ENCODE results near the gene ADAMTS2.

ADAMTS2 gene

GRCh38 chr5:179292681-179293635, 52.3 kb downstream of the ADAMTS2 start:
- TF ChIP-seq CREB1 (IDR thresholded peaks at IDR 0.05; ENCODE audit: low read depth) (no peak), CEBPB (IDR thresholded peaks at IDR 0.05) (no peak), USF1 (IDR thresholded peaks at IDR 0.05) (no peak), REST (IDR thresholded peaks at IDR 0.05; ENCODE audit: low read depth) (no peak), ZBTB7A (IDR thresholded peaks at IDR 0.05; ENCODE audit: low read depth) (no peak), YY1 (IDR thresholded peaks at IDR 0.05; ENCODE audit: low read depth) (no peak), NFIC (IDR thresholded peaks at IDR 0.05) (no peak), FOXM1 (IDR thresholded peaks at IDR 0.05; ENCODE audit: borderline replicate concordance, low read depth) (no peak), EGR1 (IDR thresholded peaks at IDR 0.05) (no peak), RAD21 (IDR thresholded peaks at IDR 0.05; ENCODE audit: low read depth) (no peak), TEAD4 (IDR thresholded peaks at IDR 0.05) (no peak), EP300 (IDR thresholded peaks at IDR 0.05; ENCODE audit: borderline replicate concordance) (no peak), TAF1 (IDR thresholded peaks at IDR 0.05; ENCODE audit: low read depth) (no peak), MAX (IDR thresholded peaks at IDR 0.05) (no peak), TCF12 (IDR thresholded peaks at IDR 0.05; ENCODE audit: low read depth) (no peak)

- TF ChIP-seq NFIC (IDR thresholded peaks at IDR 0.05) (no peak), RAD21 (IDR thresholded peaks at IDR 0.05; ENCODE audit: low read depth) (no peak), CEBPB (IDR thresholded peaks at IDR 0.05) (no peak), EGR1 (IDR thresholded peaks at IDR 0.05) (no peak), YY1 (IDR thresholded peaks at IDR 0.05; ENCODE audit: low read depth) (no peak), FOXM1 (IDR thresholded peaks at IDR 0.05; ENCODE audit: borderline replicate concordance, low read depth) (no peak), EP300 (IDR thresholded peaks at IDR 0.05; ENCODE audit: borderline replicate concordance) (no peak), USF1 (IDR thresholded peaks at IDR 0.05) (no peak), TAF1 (IDR thresholded peaks at IDR 0.05; ENCODE audit: low read depth) (no peak), TCF12 (IDR thresholded peaks at IDR 0.05; ENCODE audit: low read depth) (no peak), TEAD4 (IDR thresholded peaks at IDR 0.05) (no peak), ZBTB7A (IDR thresholded peaks at IDR 0.05; ENCODE audit: low read depth) (no peak), REST (IDR thresholded peaks at IDR 0.05; ENCODE audit: low read depth) (no peak), MAX (IDR thresholded peaks at IDR 0.05) (no peak), CREB1 (IDR thresholded peaks at IDR 0.05; ENCODE audit: low read depth) (no peak)
Measured at GRCh38 chr5:179292202-179292601, 53.1 kb downstream of the ADAMTS2 start.

GRCh38 chr5:179290681-179291540, 54.4 kb downstream of the ADAMTS2 start:
- TF ChIP-seq REST (IDR thresholded peaks at IDR 0.05; ENCODE audit: low read depth) (no peak), EGR1 (IDR thresholded peaks at IDR 0.05) (no peak), EP300 (IDR thresholded peaks at IDR 0.05; ENCODE audit: borderline replicate concordance) (no peak), CREB1 (IDR thresholded peaks at IDR 0.05; ENCODE audit: low read depth) (no peak)
